ENCODE data around the gene PTPN21. TPM values are rescaled to one million over a fixed set of nuclear protein-coding genes. Genes with fewer than 3 reads are reported as not detected.

PTPN21 gene
- total and polyA plus RNA-seq, 2 of the 13 experiments (the other 11 are each of a cell fraction or from before 2014, with no cell fraction given): 2.0 to 3.7 TPM

GRCh38 chr14:88420187-88420586, 134.6 kb downstream of the PTPN21 start (continued):
- no peak for TF ChIP-seq ZNF646 (CRISPR knock-in tag; IDR thresholded peaks at IDR 0.05)
- TF ChIP-seq SNRNP70 (IDR thresholded peaks at IDR 0.05; ENCODE audit: low read depth, low read length): no peak
- TF ChIP-seq TFDP2 (CRISPR knock-in tag; IDR thresholded peaks at IDR 0.05): no peak
- TF ChIP-seq SMAD1 (CRISPR knock-in tag; IDR thresholded peaks at IDR 0.05; ENCODE audit: borderline replicate concordance, low read depth): no peak
- TF ChIP-seq NCOA2 (CRISPR knock-in tag; IDR thresholded peaks at IDR 0.05): no peak
- no peak for TF ChIP-seq NCOA1 (CRISPR knock-in tag; IDR thresholded peaks at IDR 0.05)
- TF ChIP-seq GTF2F1 (IDR thresholded peaks at IDR 0.05; ENCODE audit: low read length): no peak
- no peak for TF ChIP-seq ZBTB39 (CRISPR knock-in tag; IDR thresholded peaks at IDR 0.05)
- TF ChIP-seq ARNTL (CRISPR knock-in tag; IDR thresholded peaks at IDR 0.05): no peak
